Measurements from ENCODE around the gene CRNN.

Gene CRNN

GRCh38 chr1:152413909-152414308 lies at the start of gene CRNN:
TSS of gene CRNN (minus strand) at chr1:152414263. CDS start at chr1:152412233, 2,030 bp downstream.
- DNase-seq (ENCODE audit: low spot score) = no peak

GRCh38 chr1:152462636-152463035 lies 48.6 kb upstream of the CRNN start:
- DNase-seq (ENCODE audit: low spot score) = no peak

GRCh38 chr1:152461544-152461943 lies 47.5 kb upstream of the CRNN start:
- DNase-seq (ENCODE audit: low spot score) = peak; percentile 47

GRCh38 chr1:152460529-152460899 lies 46.5 kb upstream of the CRNN start:
- DNase-seq (ENCODE audit: low spot score) = no peak

- DNase-seq (ENCODE audit: low spot score) = peak; percentile 65
Measured at GRCh38 chr1:152459596-152460528, 45.8 kb upstream of the CRNN start.

GRCh38 chr1:152458384-152459185 lies 44.5 kb upstream of the CRNN start:
- DNase-seq (ENCODE audit: low spot score) = peak; percentile 75

- DNase-seq (ENCODE audit: low spot score) = no peak
Measured at GRCh38 chr1:152457561-152457960, 43.5 kb upstream of the CRNN start.

GRCh38 chr1:152457071-152457470 lies 43.0 kb upstream of the CRNN start:
- no peak for DNase-seq (ENCODE audit: low spot score)

GRCh38 chr1:152451254-152451653 lies 37.2 kb upstream of the CRNN start:
- DNase-seq (ENCODE audit: low spot score) = no peak

GRCh38 chr1:152449661-152450060 lies 35.6 kb upstream of the CRNN start:
- no peak for DNase-seq (ENCODE audit: low spot score)

- DNase-seq (ENCODE audit: low spot score) = no peak
Measured at GRCh38 chr1:152448496-152448895, 34.4 kb upstream of the CRNN start.

GRCh38 chr1:152448095-152448494 lies 34.0 kb upstream of the CRNN start:
- DNase-seq (ENCODE audit: low spot score) = no peak

- no peak for DNase-seq (ENCODE audit: low spot score)
Measured at GRCh38 chr1:152447484-152447883, 33.4 kb upstream of the CRNN start.

GRCh38 chr1:152444045-152444444 lies 30.0 kb upstream of the CRNN start:
- no peak for DNase-seq (ENCODE audit: low spot score)

GRCh38 chr1:152442765-152443164 lies 28.7 kb upstream of the CRNN start:
- DNase-seq (ENCODE audit: low spot score) = peak; percentile 30

- DNase-seq (ENCODE audit: low spot score) = no peak
Measured at GRCh38 chr1:152442301-152442700, 28.2 kb upstream of the CRNN start.

- no peak for DNase-seq (ENCODE audit: low spot score)
Measured at GRCh38 chr1:152441756-152442155, 27.7 kb upstream of the CRNN start.

GRCh38 chr1:152440635-152441471 lies 26.8 kb upstream of the CRNN start:
- peak; percentile 89 for DNase-seq (ENCODE audit: low spot score)

- DNase-seq (ENCODE audit: low spot score) = peak; percentile 53
Measured at GRCh38 chr1:152436593-152437496, 22.8 kb upstream of the CRNN start.

- no peak for DNase-seq (ENCODE audit: low spot score)
Measured at GRCh38 chr1:152427458-152427857, 13.4 kb upstream of the CRNN start.

- no peak for DNase-seq (ENCODE audit: low spot score)
Measured at GRCh38 chr1:152426731-152427130, 12.7 kb upstream of the CRNN start.

Data from AG08395 (cell line).